GM12865 (cell line): Measurements from ENCODE around the gene SSR3.

Experiments
- DNase-seq: peaks from one replicate; pipeline ENCODE4 v3.0.0; 2010; ENCODE audit warnings: low read depth
- H3K4me3 ChIP-seq: 2 replicates; pipeline ENCODE4 v1.5.1; 2011; ENCODE audit warnings: mild to moderate bottlenecking, low read depth, low read length, control low read depth
- CTCF ChIP-seq: IDR thresholded peaks from 2 replicates; pipeline ENCODE4 v1.5.1; 2011; ENCODE audit warnings: low read length, control low read depth, low read depth, inconsistent platforms; ENCODE audit not compliant: insufficient read depth; ENCODE audit errors: missing control alignments

Gene SSR3

GRCh38 chr3:156583469-156583868, 28.6 kb upstream of the SSR3 start:
- DNase-seq, result no peak
- no peak for TF ChIP-seq CTCF
- no peak overlapping the region for H3K4me3 ChIP-seq

- H3K4me3 ChIP-seq, result no peak overlapping the region
- TF ChIP-seq CTCF, result no peak
- DNase-seq, result peak; percentile 86
Observed at GRCh38 chr3:156582532-156583183, 27.7 kb upstream of the SSR3 start.

- no peak overlapping the region for H3K4me3 ChIP-seq
- TF ChIP-seq CTCF, result no peak
- DNase-seq, result peak; percentile 16
Observed at GRCh38 chr3:156581954-156582353, 27.0 kb upstream of the SSR3 start.

- DNase-seq, result no peak
- H3K4me3 ChIP-seq, result no peak overlapping the region
- no peak for TF ChIP-seq CTCF
Observed at GRCh38 chr3:156581033-156581432, 26.1 kb upstream of the SSR3 start.

- no peak overlapping the region for H3K4me3 ChIP-seq
- no peak for TF ChIP-seq CTCF
- DNase-seq, result no peak
Observed at GRCh38 chr3:156579427-156579851, 24.5 kb upstream of the SSR3 start.

- no peak for TF ChIP-seq CTCF
- no peak for DNase-seq
- H3K4me3 ChIP-seq, result no peak overlapping the region
Observed at GRCh38 chr3:156577736-156578135, 22.8 kb upstream of the SSR3 start.
